GM12878 (cell line): ENCODE measurements around the gene IFRD2. TPM values are rescaled to one million over a fixed set of nuclear protein-coding genes. Genes with fewer than 3 reads are reported as not detected.

Experiments
- ATAC-seq: fragments of 200-7000 bp; cut with Tn5 transposase; 3 replicates; pipeline ENCODE4 v1.9.1; 2020; ENCODE audit warnings: mild to moderate bottlenecking, moderate library complexity
- BruUV-seq: library from RNA; stranded (reverse); fragments of 400-500 nt; replicated peaks from 2 replicates; lab custom pipeline; 2021; lab: Mats Ljungman, UMichigan
- CTCF ChIA-PET: fragments of 300-600 bp; sonication (Branson Sonifier 250); formaldehyde crosslinking; extraction: SDS; loops from one replicate; lab custom pipeline; 2021; ENCODE audit warnings: inconsistent platforms; lab: Yijun Ruan, JAX
- POLR2A ChIA-PET: fragments of 350-600 bp; formaldehyde crosslinking; extraction: SDS; loops from one replicate; lab custom pipeline; 2021; ENCODE audit warnings: inconsistent platforms; lab: Charles Lee
- RAD21 ChIA-PET: fragments of 300-600 bp; sonication (Branson Sonifier 250); formaldehyde crosslinking; loops from one replicate; lab custom pipeline; 2023; ENCODE audit warnings: antibody characterized with exemption; ENCODE audit not compliant: unreplicated experiment; lab: Charles Lee
- SMC1A ChIA-PET: fragments of 300-600 bp; sonication (Branson Sonifier 250); formaldehyde crosslinking; loops from one replicate; lab custom pipeline; 2023; ENCODE audit not compliant: unreplicated experiment, uncharacterized antibody; lab: Charles Lee
- DNase-seq: peaks from one replicate; pipeline ENCODE4 v3.0.0-alpha.2; 2011; ENCODE audit warnings: low read depth, low spot score
- FAIRE-seq: peaks from 3 replicates; lab custom pipeline; 2011; peaks lifted over from hg19 to GRCh38; lab: Jason Lieb, UNC
- H2AFZ ChIP-seq: 2 replicates; pipeline ENCODE4 v1.6.0; 2011; ENCODE audit warnings: low read depth, low read length, control low read depth; ENCODE audit not compliant: control insufficient read depth
- H3K27ac ChIP-seq: 2 replicates; pipeline ENCODE4 v1.5.1; 2011; ENCODE audit warnings: control low read depth; ENCODE audit not compliant: control insufficient read depth, insufficient read depth
- H3K27me3 ChIP-seq, 2 experiments: replicated peaks in 1 of 2; 2 replicates each; pipeline versions ENCODE4 v1.6.0 to v1.6.1; 2011; ENCODE audit warnings: low read length in 1 of 2; ENCODE audit not compliant: control insufficient read depth in 2 of 2, insufficient read depth in 2 of 2
- H3K36me3 ChIP-seq, 2 experiments: 2 replicates each; pipeline ENCODE4 v1.5.1; 2011; ENCODE audit warnings: low read length in 1 of 2; ENCODE audit not compliant: control insufficient read depth in 2 of 2, insufficient read depth in 2 of 2
- H3K4me1 ChIP-seq: 2 replicates; pipeline ENCODE4 v1.6.1; 2011; ENCODE audit warnings: mild to moderate bottlenecking, low read length, moderate library complexity, mixed read lengths; ENCODE audit not compliant: control insufficient read depth, insufficient read depth
- H3K4me2 ChIP-seq: 2 replicates; pipeline ENCODE4 v1.6.0; 2011; ENCODE audit warnings: control low read depth; ENCODE audit not compliant: control insufficient read depth, insufficient read depth
- H3K4me3 ChIP-seq: fragments of 200-600 bp; sonication (generic); 2 replicates; pipeline ENCODE4 v1.5.1; 2016
- H3K79me2 ChIP-seq: 2 replicates; pipeline ENCODE4 v1.6.0; 2011; ENCODE audit warnings: low read length; ENCODE audit not compliant: control insufficient read depth, insufficient read depth
- H3K9ac ChIP-seq: 2 replicates; pipeline ENCODE4 v1.8.0; 2011; ENCODE audit warnings: low read length, control low read depth, mixed read lengths; ENCODE audit not compliant: control insufficient read depth, insufficient read depth
- H3K9me3 ChIP-seq: replicated peaks from 3 replicates; pipeline ENCODE4 v1.5.1; 2011; ENCODE audit warnings: mild to moderate bottlenecking, low read length; ENCODE audit not compliant: control insufficient read depth, insufficient read depth
- H4K20me1 ChIP-seq: 2 replicates; pipeline ENCODE4 v1.6.0; 2011; ENCODE audit not compliant: control insufficient read depth, insufficient read depth
- BACH1 ChIP-seq: fragments of 450-650 bp; IDR thresholded peaks from 2 replicates; pipeline ENCODE4 v1.6.1; 2017; ENCODE audit warnings: mild to moderate bottlenecking, borderline replicate concordance
- HDAC2 ChIP-seq: fragments of 200-600 bp; sonication (generic); IDR thresholded peaks from 2 replicates; pipeline ENCODE4 v1.6.1; 2017
- JUNB ChIP-seq: IDR thresholded peaks from 2 replicates; pipeline ENCODE4 v1.6.1; 2016; ENCODE audit warnings: antibody characterized with exemption, mild to moderate bottlenecking
- MYC ChIP-seq: IDR thresholded peaks from 2 replicates; pipeline ENCODE4 v1.6.1; 2011; ENCODE audit warnings: mild to moderate bottlenecking, low read length, moderate library complexity, inconsistent platforms; ENCODE audit not compliant: insufficient read depth, insufficient replicate concordance, insufficient read length, severe bottlenecking
- RELB ChIP-seq: fragments of 450-650 bp; IDR thresholded peaks from 2 replicates; pipeline ENCODE4 v1.6.1; 2017; ENCODE audit warnings: low read depth, mild to moderate bottlenecking, moderate library complexity
- SUZ12 ChIP-seq: fragments of 200-600 bp; sonication (generic); IDR thresholded peaks from one replicate; pipeline ENCODE4 v1.6.1; 2018; ENCODE audit warnings: antibody characterized with exemption, mild to moderate bottlenecking; ENCODE audit not compliant: unreplicated experiment
- WGBS: methylation state at CpG from one replicate; pipeline ENCODE4 v1.1.6; 2016; ENCODE audit warnings: low lambda C conversion rate; ENCODE audit not compliant: insufficient replicate concordance, insufficient coverage; ENCODE audit errors: missing lambda C conversion rate; 5-methylcytosine and 5-hydroxymethylcytosine counted together
- in situ Hi-C: fragments of 300-500 bp; cut with MboI; formaldehyde crosslinking; loops from 9 replicates; pipeline ENCODE4 v1.14.3; 2018; ENCODE audit warnings: mixed read lengths
- intact Hi-C: fragments of 100-400 bp; cut with micrococcal nuclease; formaldehyde crosslinking; loops from one replicate; pipeline ENCODE4 v1.14.2; 2022; ENCODE audit not compliant: unreplicated experiment
- polyA plus RNA-seq, 11 experiments: library from polyadenylated mRNA; depleted of rRNA in 4 of 11; unstranded in 6 of 11; stranded (reverse) in 5 of 11; fragments of >200 nt; fragmentation: Nextera tagmentation in 4 of 11; fragmentation: Illumina TruSeq in 1 of 11; extraction: Ambion mirVana in 4 of 11; extraction: Trizol in 1 of 11; gene quantifications; 1 replicate in 1 of 11; 2 replicates in 10 of 11; pipeline versions ENCODE4 v1.2.1 to v1.2.3, GENCODE V29; 2011 to 2016; ENCODE audit warnings: inconsistent platforms in 2 of 11, missing spikeins in 2 of 11, low read depth in 1 of 11
- total RNA-seq, 4 experiments: library from RNA; depleted of rRNA in 3 of 4; stranded (reverse); fragments of >200 nt in 3 of 4; fragmentation: Illumina TruSeq in 1 of 4; extraction: Trizol in 1 of 4; gene quantifications; 2 replicates each; pipeline versions ENCODE4 v1.2.1 to v1.2.3, GENCODE V29; 2013 to 2021
- TF ChIP-seq, protein P1 (sequence below): fragments of 150-350 bp; IDR thresholded peaks from 2 replicates; pipeline ENCODE4 v1.6.1; 2016; ENCODE audit warnings: low read depth, low read length

The IFRD2 gene
- total and polyA plus RNA-seq, 10 of the 15 experiments (the other 5 are each of a cell fraction or from before 2014, with no cell fraction given), result 19.1 to 153 (median 80.3) TPM

DNA sequence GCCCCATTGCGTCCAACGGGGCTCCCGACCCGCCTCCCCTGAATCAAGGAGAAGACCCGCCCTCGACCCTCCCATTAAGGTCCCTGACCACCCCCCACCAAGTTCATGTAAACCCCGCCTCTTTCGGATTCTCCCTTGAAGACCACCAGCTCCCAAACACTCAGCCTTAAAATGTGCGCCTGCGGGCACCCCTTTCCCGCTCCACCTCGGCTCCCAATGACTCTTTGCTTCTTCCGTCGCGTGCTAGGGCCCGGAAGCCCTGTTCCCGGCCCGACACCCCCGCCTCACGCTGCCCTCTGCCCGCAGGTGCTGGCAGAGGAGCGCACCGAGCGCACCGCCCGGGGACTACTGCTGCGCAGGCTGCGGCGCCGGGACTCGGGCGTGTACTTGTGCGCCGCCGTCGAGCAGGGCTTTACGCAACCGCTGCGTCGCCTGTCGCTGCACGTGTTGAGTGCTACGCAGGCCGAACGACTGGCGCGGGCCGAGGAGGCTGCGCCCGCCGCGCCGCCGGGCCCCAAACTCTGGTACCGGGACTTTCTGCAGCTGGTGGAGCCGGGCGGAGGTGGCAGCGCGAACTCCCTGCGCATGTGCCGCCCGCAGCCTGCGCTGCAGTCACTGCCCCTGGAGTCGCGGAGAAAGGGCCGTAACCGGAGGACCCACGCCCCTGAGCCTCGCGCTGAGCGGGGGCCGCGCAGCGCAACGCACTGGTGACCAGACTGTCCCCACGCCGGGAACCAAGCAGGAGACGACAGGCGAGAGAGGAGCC, 16.1 kb downstream of the IFRD2 start:
- 19% methylated on average over 76 of the region's 79 CpGs for WGBS
- ChIA-PET RAD21 (interaction anchor here (0.6 kb wide), 2 partner anchors 62 to 337 kb away, joined by 3 to 6 read pairs; no protein-coding TSS in a partner anchor), POLR2A (no interaction called here), CTCF (interaction anchor here (1.4 kb wide), 1 partner anchor 48 kb away, joined by 5 read pairs; no protein-coding TSS in a partner anchor), SMC1A (no interaction called here)
- Histone ChIP-seq H3K79me2 (no peaks in the 10 kb centered on the region), H3K4me3 (no peak overlapping the region), H3K9ac (no peak overlapping the region), H3K9me3 (no peaks in the 10 kb centered on the region), H3K27ac (no peak overlapping the region), H3K4me2 (no peak overlapping the region), H4K20me1 (no peaks in the 10 kb centered on the region), H2AFZ (no peak overlapping the region), H3K36me3 (no peaks in the 10 kb centered on the region), H3K4me1 (peaks cover 6% of the 10 kb centered on the region), H3K27me3 (peaks cover 7 to 8% of the 10 kb centered on the region in 2 experiments; a peak in 3 of 4 replicates)
- TF ChIP-seq, protein P1, sequence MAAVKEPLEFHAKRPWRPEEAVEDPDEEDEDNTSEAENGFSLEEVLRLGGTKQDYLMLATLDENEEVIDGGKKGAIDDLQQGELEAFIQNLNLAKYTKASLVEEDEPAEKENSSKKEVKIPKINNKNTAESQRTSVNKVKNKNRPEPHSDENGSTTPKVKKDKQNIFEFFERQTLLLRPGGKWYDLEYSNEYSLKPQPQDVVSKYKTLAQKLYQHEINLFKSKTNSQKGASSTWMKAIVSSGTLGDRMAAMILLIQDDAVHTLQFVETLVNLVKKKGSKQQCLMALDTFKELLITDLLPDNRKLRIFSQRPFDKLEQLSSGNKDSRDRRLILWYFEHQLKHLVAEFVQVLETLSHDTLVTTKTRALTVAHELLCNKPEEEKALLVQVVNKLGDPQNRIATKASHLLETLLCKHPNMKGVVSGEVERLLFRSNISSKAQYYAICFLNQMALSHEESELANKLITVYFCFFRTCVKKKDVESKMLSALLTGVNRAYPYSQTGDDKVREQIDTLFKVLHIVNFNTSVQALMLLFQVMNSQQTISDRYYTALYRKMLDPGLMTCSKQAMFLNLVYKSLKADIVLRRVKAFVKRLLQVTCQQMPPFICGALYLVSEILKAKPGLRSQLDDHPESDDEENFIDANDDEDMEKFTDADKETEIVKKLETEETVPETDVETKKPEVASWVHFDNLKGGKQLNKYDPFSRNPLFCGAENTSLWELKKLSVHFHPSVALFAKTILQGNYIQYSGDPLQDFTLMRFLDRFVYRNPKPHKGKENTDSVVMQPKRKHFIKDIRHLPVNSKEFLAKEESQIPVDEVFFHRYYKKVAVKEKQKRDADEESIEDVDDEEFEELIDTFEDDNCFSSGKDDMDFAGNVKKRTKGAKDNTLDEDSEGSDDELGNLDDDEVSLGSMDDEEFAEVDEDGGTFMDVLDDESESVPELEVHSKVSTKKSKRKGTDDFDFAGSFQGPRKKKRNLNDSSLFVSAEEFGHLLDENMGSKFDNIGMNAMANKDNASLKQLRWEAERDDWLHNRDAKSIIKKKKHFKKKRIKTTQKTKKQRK, result no peak
- TF ChIP-seq MYC (no peak), HDAC2 (no peak), RELB (no peak), SUZ12 (peak; percentile 31), JUNB (no peak), BACH1 (no peak)
- no peak for ATAC-seq
- in situ Hi-C loops (no loop called here), intact Hi-C loops (no loop called here)
- no peak for DNase-seq
- FAIRE-seq, result no peak
- BruUV-seq, result no TSS peak
